Loucy (cell line): ENCODE measurements around the gene RETREG3.
"Not testable (repeated sequence)": the region's sequence is repeated elsewhere in the genome, so short reads cannot be mapped to it uniquely, and the experiment has no call there.

Source experiments
- EZH2phosphoT487 ChIP-seq: fragments of 200-600 bp; IDR thresholded peaks from 2 replicates; pipeline ENCODE4 v1.6.1; 2018; ENCODE audit warnings: antibody characterized with exemption, mild to moderate bottlenecking, moderate library complexity, borderline replicate concordance
- TF ChIP-seq, protein P1 (sequence below): fragments of 200-600 bp; sonication (generic); conservative IDR thresholded peaks from 2 replicates; pipeline ENCODE4 v1.5.1; 2014; ENCODE audit warnings: mild to moderate bottlenecking, antibody characterized with exemption, low read length

DNA sequence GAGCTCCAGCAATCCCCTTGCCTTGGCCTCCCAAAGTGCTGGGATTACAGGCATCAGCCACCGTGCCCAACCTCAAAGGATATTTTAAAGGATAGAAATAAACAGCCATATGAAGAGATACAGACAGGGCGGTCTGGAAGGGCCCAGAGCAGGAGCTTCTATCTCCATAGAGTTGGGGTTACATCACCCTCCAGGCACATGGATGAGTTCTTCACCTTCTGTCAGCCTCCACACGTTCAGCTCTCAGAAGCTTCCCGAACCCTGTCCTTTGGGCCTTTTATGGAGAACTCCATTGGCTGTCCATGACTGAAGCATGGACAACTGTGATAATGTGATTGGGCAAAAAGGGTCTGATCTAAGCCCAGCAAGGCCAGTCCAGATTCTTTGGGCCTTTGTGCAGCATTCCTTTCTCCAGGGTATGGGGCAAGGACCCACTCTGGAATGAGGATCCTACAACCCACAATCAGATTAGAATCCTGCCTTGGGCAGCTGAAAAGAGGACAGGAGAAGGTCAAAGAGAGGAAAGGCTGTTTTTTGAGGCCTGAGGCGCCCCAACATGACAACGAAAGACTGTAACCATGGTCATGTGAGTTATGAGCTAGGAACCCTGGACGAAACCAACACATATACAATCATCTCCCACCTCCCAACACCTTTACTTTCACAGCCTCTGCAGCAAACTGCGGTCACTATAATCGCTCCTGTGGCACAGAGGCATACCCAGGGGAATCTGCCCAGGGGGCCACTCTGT is 63.2 kb downstream of the RETREG3 start:
- TF ChIP-seq, protein P1, sequence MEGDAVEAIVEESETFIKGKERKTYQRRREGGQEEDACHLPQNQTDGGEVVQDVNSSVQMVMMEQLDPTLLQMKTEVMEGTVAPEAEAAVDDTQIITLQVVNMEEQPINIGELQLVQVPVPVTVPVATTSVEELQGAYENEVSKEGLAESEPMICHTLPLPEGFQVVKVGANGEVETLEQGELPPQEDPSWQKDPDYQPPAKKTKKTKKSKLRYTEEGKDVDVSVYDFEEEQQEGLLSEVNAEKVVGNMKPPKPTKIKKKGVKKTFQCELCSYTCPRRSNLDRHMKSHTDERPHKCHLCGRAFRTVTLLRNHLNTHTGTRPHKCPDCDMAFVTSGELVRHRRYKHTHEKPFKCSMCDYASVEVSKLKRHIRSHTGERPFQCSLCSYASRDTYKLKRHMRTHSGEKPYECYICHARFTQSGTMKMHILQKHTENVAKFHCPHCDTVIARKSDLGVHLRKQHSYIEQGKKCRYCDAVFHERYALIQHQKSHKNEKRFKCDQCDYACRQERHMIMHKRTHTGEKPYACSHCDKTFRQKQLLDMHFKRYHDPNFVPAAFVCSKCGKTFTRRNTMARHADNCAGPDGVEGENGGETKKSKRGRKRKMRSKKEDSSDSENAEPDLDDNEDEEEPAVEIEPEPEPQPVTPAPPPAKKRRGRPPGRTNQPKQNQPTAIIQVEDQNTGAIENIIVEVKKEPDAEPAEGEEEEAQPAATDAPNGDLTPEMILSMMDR, result not testable (repeated sequence)
- not testable (repeated sequence) for TF ChIP-seq EZH2phosphoT487
